ENCODE measurements around the gene CEACAM7.

CEACAM7 gene

GRCh38 chr19:41700381-41701195, 12.5 kb upstream of the CEACAM7 start:
- no peak for DNase-seq (ENCODE audit: low read depth, low spot score)
- Histone ChIP-seq H3K9me3 (ENCODE audit: control insufficient read depth, insufficient read depth, low read length) (no peaks in the 10 kb centered on the region; the same call in 1 of the 2 replicates), H3K36me3 (ENCODE audit: control insufficient read depth, insufficient read depth, low read length) (no peaks in the 10 kb centered on the region), H3K4me3 (ENCODE audit: low read length) (no peak overlapping the region), H3K27me3 (ENCODE audit: control insufficient read depth, insufficient read depth, low read length) (no peaks in the 10 kb centered on the region), H3K4me1 (ENCODE audit: control insufficient read depth, insufficient read depth, low read length) (no peaks in the 10 kb centered on the region), H3K27ac (ENCODE audit: low read length) (no peak overlapping the region)
- WGBS (ENCODE audit: insufficient coverage, insufficient read length), result no CpG with 5 or more reads among the region's 13 CpGs

- Histone ChIP-seq H3K9me3 (ENCODE audit: control insufficient read depth, insufficient read depth, low read length) (no peaks in the 10 kb centered on the region; the same call in none of the 2 replicates), H3K36me3 (ENCODE audit: control insufficient read depth, insufficient read depth, low read length) (no peaks in the 10 kb centered on the region), H3K4me1 (ENCODE audit: control insufficient read depth, insufficient read depth, low read length) (no peaks in the 10 kb centered on the region), H3K27me3 (ENCODE audit: control insufficient read depth, insufficient read depth, low read length) (no peaks in the 10 kb centered on the region), H3K4me3 (ENCODE audit: low read length) (no peak overlapping the region), H3K27ac (ENCODE audit: low read length) (no peak overlapping the region)
- DNase-seq (ENCODE audit: low read depth, low spot score), result no peak
- WGBS (ENCODE audit: insufficient coverage, insufficient read length), result no CpG with 5 or more reads among the region's 2 CpGs
Measured at GRCh38 chr19:41699968-41700323, 11.9 kb upstream of the CEACAM7 start.

- H3K9me3 ChIP-seq (ENCODE audit: control insufficient read depth, insufficient read depth, low read length), result no peaks in the 10 kb centered on the region; the same call in none of the 2 replicates
- no CpG with 5 or more reads among the region's 17 CpGs for WGBS (ENCODE audit: insufficient coverage, insufficient read length)
- no peak for DNase-seq (ENCODE audit: low read depth, low spot score)
- H3K4me3 ChIP-seq (ENCODE audit: low read length), result no peak overlapping the region
- H3K4me1 ChIP-seq (ENCODE audit: control insufficient read depth, insufficient read depth, low read length), result no peaks in the 10 kb centered on the region
- no peak overlapping the region for H3K27ac ChIP-seq (ENCODE audit: low read length)
- H3K27me3 ChIP-seq (ENCODE audit: control insufficient read depth, insufficient read depth, low read length), result no peaks in the 10 kb centered on the region
- no peaks in the 10 kb centered on the region for H3K36me3 ChIP-seq (ENCODE audit: control insufficient read depth, insufficient read depth, low read length)
Measured at GRCh38 chr19:41699231-41699967, 11.3 kb upstream of the CEACAM7 start.

- Histone ChIP-seq H3K4me1 (ENCODE audit: control insufficient read depth, insufficient read depth, low read length) (no peaks in the 10 kb centered on the region), H3K27ac (ENCODE audit: low read length) (no peak overlapping the region), H3K27me3 (ENCODE audit: control insufficient read depth, insufficient read depth, low read length) (no peaks in the 10 kb centered on the region), H3K4me3 (ENCODE audit: low read length) (no peak overlapping the region), H3K36me3 (ENCODE audit: control insufficient read depth, insufficient read depth, low read length) (no peaks in the 10 kb centered on the region), H3K9me3 (ENCODE audit: control insufficient read depth, insufficient read depth, low read length) (no peaks in the 10 kb centered on the region; the same call in none of the 2 replicates)
- no CpG with 5 or more reads among the region's 1 CpG for WGBS (ENCODE audit: insufficient coverage, insufficient read length)
- no peak for DNase-seq (ENCODE audit: low read depth, low spot score)
Measured at GRCh38 chr19:41698746-41699230, 10.7 kb upstream of the CEACAM7 start.

- Histone ChIP-seq H3K27ac (ENCODE audit: low read length) (no peak overlapping the region), H3K27me3 (ENCODE audit: control insufficient read depth, insufficient read depth, low read length) (no peaks in the 10 kb centered on the region), H3K4me1 (ENCODE audit: control insufficient read depth, insufficient read depth, low read length) (no peaks in the 10 kb centered on the region), H3K9me3 (ENCODE audit: control insufficient read depth, insufficient read depth, low read length) (no peaks in the 10 kb centered on the region; the same call in none of the 2 replicates), H3K36me3 (ENCODE audit: control insufficient read depth, insufficient read depth, low read length) (no peaks in the 10 kb centered on the region), H3K4me3 (ENCODE audit: low read length) (no peak overlapping the region)
- WGBS (ENCODE audit: insufficient coverage, insufficient read length), result no CpG with 5 or more reads among the region's 9 CpGs
- no peak for DNase-seq (ENCODE audit: low read depth, low spot score)
Measured at GRCh38 chr19:41697198-41697855, 9.3 kb upstream of the CEACAM7 start.

- H3K4me3 ChIP-seq (ENCODE audit: low read length), result no peak overlapping the region
- no peaks in the 10 kb centered on the region for H3K27me3 ChIP-seq (ENCODE audit: control insufficient read depth, insufficient read depth, low read length)
- no peak for DNase-seq (ENCODE audit: low read depth, low spot score)
- no CpG with 5 or more reads among the region's 7 CpGs for WGBS (ENCODE audit: insufficient coverage, insufficient read length)
- H3K27ac ChIP-seq (ENCODE audit: low read length), result no peak overlapping the region
- no peaks in the 10 kb centered on the region; the same call in none of the 2 replicates for H3K9me3 ChIP-seq (ENCODE audit: control insufficient read depth, insufficient read depth, low read length)
- H3K36me3 ChIP-seq (ENCODE audit: control insufficient read depth, insufficient read depth, low read length), result no peaks in the 10 kb centered on the region
- no peaks in the 10 kb centered on the region for H3K4me1 ChIP-seq (ENCODE audit: control insufficient read depth, insufficient read depth, low read length)
Measured at GRCh38 chr19:41696402-41697197, 8.5 kb upstream of the CEACAM7 start.

- no peaks in the 10 kb centered on the region for H3K27me3 ChIP-seq (ENCODE audit: control insufficient read depth, insufficient read depth, low read length)
Measured at GRCh38 chr19:41695745-41696144, 7.7 kb upstream of the CEACAM7 start.

GRCh38 chr19:41694831-41695635, 7.0 kb upstream of the CEACAM7 start:
- DNase-seq (ENCODE audit: low read depth, low spot score), result no peak
- whole genome bisulfite sequencing (ENCODE audit: insufficient coverage, insufficient read length), result no CpG with 5 or more reads among the region's 8 CpGs
- Histone ChIP-seq H3K27ac (ENCODE audit: low read length) (no peak overlapping the region), H3K36me3 (ENCODE audit: control insufficient read depth, insufficient read depth, low read length) (no peaks in the 10 kb centered on the region), H3K27me3 (ENCODE audit: control insufficient read depth, insufficient read depth, low read length) (no peaks in the 10 kb centered on the region), H3K4me1 (ENCODE audit: control insufficient read depth, insufficient read depth, low read length) (no peaks in the 10 kb centered on the region), H3K4me3 (ENCODE audit: low read length) (no peak overlapping the region), H3K9me3 (ENCODE audit: control insufficient read depth, insufficient read depth, low read length) (no peaks in the 10 kb centered on the region; the same call in none of the 2 replicates)

More at GRCh38 chr19:41695745-41696144, 7.7 kb upstream of the CEACAM7 start:
- no peaks in the 10 kb centered on the region for H3K36me3 ChIP-seq (ENCODE audit: control insufficient read depth, insufficient read depth, low read length)
- H3K4me3 ChIP-seq (ENCODE audit: low read length), result no peak overlapping the region
- no peak overlapping the region for H3K27ac ChIP-seq (ENCODE audit: low read length)
- H3K9me3 ChIP-seq (ENCODE audit: control insufficient read depth, insufficient read depth, low read length), result no peaks in the 10 kb centered on the region; the same call in none of the 2 replicates
- no CpG with 5 or more reads among the region's 2 CpGs for WGBS (ENCODE audit: insufficient coverage, insufficient read length)
- no peaks in the 10 kb centered on the region for H3K4me1 ChIP-seq (ENCODE audit: control insufficient read depth, insufficient read depth, low read length)
- no peak for DNase-seq (ENCODE audit: low read depth, low spot score)

GRCh38 chr19:41694196-41694595, 6.1 kb upstream of the CEACAM7 start:
- no CpG with 5 or more reads among the region's 1 CpG for WGBS (ENCODE audit: insufficient coverage, insufficient read length)
- Histone ChIP-seq H3K36me3 (ENCODE audit: control insufficient read depth, insufficient read depth, low read length) (no peaks in the 10 kb centered on the region), H3K4me1 (ENCODE audit: control insufficient read depth, insufficient read depth, low read length) (no peaks in the 10 kb centered on the region), H3K27me3 (ENCODE audit: control insufficient read depth, insufficient read depth, low read length) (no peaks in the 10 kb centered on the region), H3K27ac (ENCODE audit: low read length) (no peak overlapping the region), H3K9me3 (ENCODE audit: control insufficient read depth, insufficient read depth, low read length) (no peaks in the 10 kb centered on the region; the same call in none of the 2 replicates), H3K4me3 (ENCODE audit: low read length) (no peak overlapping the region)
- no peak for DNase-seq (ENCODE audit: low read depth, low spot score)

All from iPS DF 6.9 (cell line).